Measurements from ENCODE around the gene CCL3.

DNA sequence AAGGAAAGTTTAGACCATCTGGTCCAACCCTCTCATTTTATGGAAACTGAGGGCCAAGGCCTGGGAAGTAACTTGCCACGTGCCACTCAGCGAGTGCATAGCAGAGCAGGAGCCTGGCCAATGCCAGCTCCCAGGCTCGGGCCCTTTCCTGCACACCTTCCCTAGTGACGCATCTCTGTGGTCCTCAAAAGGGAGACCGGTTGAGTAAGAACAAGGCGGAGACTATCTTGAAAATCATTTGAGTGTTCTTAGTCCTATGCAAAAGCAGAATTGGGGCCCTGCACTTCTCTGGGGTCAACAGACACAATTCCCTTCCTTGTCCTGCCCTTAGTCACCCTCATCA is 16.5 kb upstream of the CCL3 start:
- TF ChIP-seq, protein P1, sequence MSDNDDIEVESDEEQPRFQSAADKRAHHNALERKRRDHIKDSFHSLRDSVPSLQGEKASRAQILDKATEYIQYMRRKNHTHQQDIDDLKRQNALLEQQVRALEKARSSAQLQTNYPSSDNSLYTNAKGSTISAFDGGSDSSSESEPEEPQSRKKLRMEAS (IDR thresholded peaks at IDR 0.05): no peak
- TF ChIP-seq EP300 (IDR thresholded peaks at IDR 0.05; ENCODE audit: borderline replicate concordance): no peak
- no peak for TF ChIP-seq YY1 (IDR thresholded peaks at IDR 0.05; ENCODE audit: low read depth)
- TF ChIP-seq, protein P2, sequence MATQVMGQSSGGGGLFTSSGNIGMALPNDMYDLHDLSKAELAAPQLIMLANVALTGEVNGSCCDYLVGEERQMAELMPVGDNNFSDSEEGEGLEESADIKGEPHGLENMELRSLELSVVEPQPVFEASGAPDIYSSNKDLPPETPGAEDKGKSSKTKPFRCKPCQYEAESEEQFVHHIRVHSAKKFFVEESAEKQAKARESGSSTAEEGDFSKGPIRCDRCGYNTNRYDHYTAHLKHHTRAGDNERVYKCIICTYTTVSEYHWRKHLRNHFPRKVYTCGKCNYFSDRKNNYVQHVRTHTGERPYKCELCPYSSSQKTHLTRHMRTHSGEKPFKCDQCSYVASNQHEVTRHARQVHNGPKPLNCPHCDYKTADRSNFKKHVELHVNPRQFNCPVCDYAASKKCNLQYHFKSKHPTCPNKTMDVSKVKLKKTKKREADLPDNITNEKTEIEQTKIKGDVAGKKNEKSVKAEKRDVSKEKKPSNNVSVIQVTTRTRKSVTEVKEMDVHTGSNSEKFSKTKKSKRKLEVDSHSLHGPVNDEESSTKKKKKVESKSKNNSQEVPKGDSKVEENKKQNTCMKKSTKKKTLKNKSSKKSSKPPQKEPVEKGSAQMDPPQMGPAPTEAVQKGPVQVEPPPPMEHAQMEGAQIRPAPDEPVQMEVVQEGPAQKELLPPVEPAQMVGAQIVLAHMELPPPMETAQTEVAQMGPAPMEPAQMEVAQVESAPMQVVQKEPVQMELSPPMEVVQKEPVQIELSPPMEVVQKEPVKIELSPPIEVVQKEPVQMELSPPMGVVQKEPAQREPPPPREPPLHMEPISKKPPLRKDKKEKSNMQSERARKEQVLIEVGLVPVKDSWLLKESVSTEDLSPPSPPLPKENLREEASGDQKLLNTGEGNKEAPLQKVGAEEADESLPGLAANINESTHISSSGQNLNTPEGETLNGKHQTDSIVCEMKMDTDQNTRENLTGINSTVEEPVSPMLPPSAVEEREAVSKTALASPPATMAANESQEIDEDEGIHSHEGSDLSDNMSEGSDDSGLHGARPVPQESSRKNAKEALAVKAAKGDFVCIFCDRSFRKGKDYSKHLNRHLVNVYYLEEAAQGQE (IDR thresholded peaks at IDR 0.05; ENCODE audit: low read depth): no peak
- no peak for TF ChIP-seq CREB1 (IDR thresholded peaks at IDR 0.05; ENCODE audit: low read depth)
- no peak for TF ChIP-seq TEAD4 (IDR thresholded peaks at IDR 0.05)
- no peak for TF ChIP-seq RAD21 (IDR thresholded peaks at IDR 0.05; ENCODE audit: low read depth)
- TF ChIP-seq, protein P3, sequence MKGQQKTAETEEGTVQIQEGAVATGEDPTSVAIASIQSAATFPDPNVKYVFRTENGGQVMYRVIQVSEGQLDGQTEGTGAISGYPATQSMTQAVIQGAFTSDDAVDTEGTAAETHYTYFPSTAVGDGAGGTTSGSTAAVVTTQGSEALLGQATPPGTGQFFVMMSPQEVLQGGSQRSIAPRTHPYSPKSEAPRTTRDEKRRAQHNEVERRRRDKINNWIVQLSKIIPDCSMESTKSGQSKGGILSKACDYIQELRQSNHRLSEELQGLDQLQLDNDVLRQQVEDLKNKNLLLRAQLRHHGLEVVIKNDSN (IDR thresholded peaks at IDR 0.05): no peak
- TF ChIP-seq NFIC (IDR thresholded peaks at IDR 0.05): no peak
- no peak for TF ChIP-seq TAF1 (IDR thresholded peaks at IDR 0.05; ENCODE audit: low read depth)
- no peak for TF ChIP-seq FOXM1 (IDR thresholded peaks at IDR 0.05; ENCODE audit: borderline replicate concordance, low read depth)
- no peak for TF ChIP-seq ZBTB7A (IDR thresholded peaks at IDR 0.05; ENCODE audit: low read depth)
- no peak for TF ChIP-seq CEBPB (IDR thresholded peaks at IDR 0.05)
